HepG2 (cell line): Measurements from ENCODE around the gene DPEP1. TPM values are rescaled to one million over a fixed set of nuclear protein-coding genes. Genes with fewer than 3 reads are reported as not detected.

Source experiments
- ATAC-seq: fragments of 200-7000 bp; cut with Tn5 transposase; 3 replicates; pipeline ENCODE4 v1.9.1; 2020; ENCODE audit warnings: mild to moderate bottlenecking, moderate library complexity
- BruUV-seq: library from RNA; stranded (reverse); fragments of 400-500 nt; replicated peaks from 2 replicates; lab custom pipeline; 2021; lab: Mats Ljungman, UMichigan
- CTCF ChIA-PET: fragments of 300-600 bp; formaldehyde crosslinking; extraction: SDS; loops from one replicate; lab custom pipeline; 2021; ENCODE audit warnings: low total read pairs, inconsistent platforms, low intra/inter-chr PET ratio; lab: Yijun Ruan, JAX
- POLR2A ChIA-PET: fragments of 350-600 bp; sonication (Branson Sonifier 250); formaldehyde crosslinking; loops from one replicate; lab custom pipeline; 2020; ENCODE audit warnings: antibody characterized with exemption, inconsistent platforms; lab: Yijun Ruan, JAX
- DNase-seq: peaks from one replicate; pipeline ENCODE4 v3.0.0-alpha.2; 2015; ENCODE audit warnings: low spot score
- FAIRE-seq: peaks from 3 replicates; lab custom pipeline; 2011; peaks lifted over from hg19 to GRCh38; lab: Jason Lieb, UNC
- H2AFZ ChIP-seq: one replicate; pipeline ENCODE4 v1.6.1; 2011; ENCODE audit warnings: low read length, inconsistent platforms
- H3K27ac ChIP-seq: fragments of 300-600 bp; 3 replicates; pipeline ENCODE4 v1.8.0; 2011; ENCODE audit warnings: mixed run types, mild to moderate bottlenecking, mixed read lengths, low read length, inconsistent platforms; ENCODE audit not compliant: insufficient read depth; ENCODE audit errors: extremely low read length
- H3K27me3 ChIP-seq, 2 experiments: fragments of 200-600 bp in 1 of 2; 2 replicates in 1 of 2; 3 replicates in 1 of 2; pipeline versions ENCODE4 v1.6.0 to v1.8.0; 2011; ENCODE audit warnings: low read length in 2 of 2, mild to moderate bottlenecking in 2 of 2, moderate library complexity in 2 of 2, inconsistent platforms in 1 of 2; ENCODE audit not compliant: insufficient read depth in 2 of 2, control insufficient read depth in 1 of 2
- H3K36me3 ChIP-seq, 2 experiments: fragments of 200-600 bp in 1 of 2; replicated peaks in 1 of 2; 2 replicates in 1 of 2; 3 replicates in 1 of 2; pipeline versions ENCODE4 v1.5.1 to v1.8.0; 2011; ENCODE audit warnings: low read length in 2 of 2, inconsistent platforms in 1 of 2; ENCODE audit not compliant: insufficient read depth in 2 of 2, control insufficient read depth in 1 of 2
- H3K4me1 ChIP-seq: 2 replicates; pipeline ENCODE4 v1.5.1; 2012; ENCODE audit warnings: low read length, inconsistent platforms; ENCODE audit not compliant: insufficient read depth
- H3K4me2 ChIP-seq: 2 replicates; pipeline ENCODE4 v1.6.0; 2011; ENCODE audit warnings: low read depth, low read length, inconsistent platforms
- H3K4me3 ChIP-seq, 3 experiments: fragments of 200-600 bp in 1 of 3; sonication (generic), shearing (Covaris generic) in 1 of 3; replicated peaks in 1 of 3; 2 replicates each; pipeline ENCODE4 v1.5.1; 2011 to 2016; ENCODE audit warnings: low read length in 3 of 3, inconsistent platforms in 2 of 3, low read depth in 2 of 3, mild to moderate bottlenecking in 2 of 3, control low read depth in 1 of 3, mixed read lengths in 1 of 3; ENCODE audit not compliant: insufficient read depth in 1 of 3
- H3K79me2 ChIP-seq: one replicate; pipeline ENCODE4 v1.6.1; 2011; ENCODE audit warnings: low read length, inconsistent platforms; ENCODE audit not compliant: insufficient read depth
- H3K9ac ChIP-seq: 2 replicates; pipeline ENCODE4 v1.6.0; 2011; ENCODE audit warnings: mild to moderate bottlenecking, low read depth, low read length, inconsistent platforms; ENCODE audit not compliant: insufficient read depth
- H3K9me3 ChIP-seq: 2 replicates; pipeline ENCODE4 v1.5.1; 2012; ENCODE audit warnings: mild to moderate bottlenecking, low read length
- H4K20me1 ChIP-seq: 2 replicates; pipeline ENCODE4 v1.6.0; 2011; ENCODE audit warnings: inconsistent platforms, mild to moderate bottlenecking, low read length, moderate library complexity; ENCODE audit not compliant: insufficient read depth
- KLF11 ChIP-seq: IDR thresholded peaks from 2 replicates; pipeline ENCODE4 v1.6.1; 2016; ENCODE audit warnings: missing compliant biosample characterization
- STAT5B ChIP-seq: sonication (generic); formaldehyde crosslinking; IDR thresholded peaks from 2 replicates; pipeline ENCODE4 v1.4.0; 2020; ENCODE audit warnings: missing genetic modification reagents
- ZNF260 ChIP-seq: sonication (generic); formaldehyde crosslinking; IDR thresholded peaks from 2 replicates; pipeline ENCODE4 v1.4.0; 2020; ENCODE audit warnings: missing genetic modification reagents, low read depth, mild to moderate bottlenecking, borderline replicate concordance
- ZSCAN25 ChIP-seq: sonication (generic); formaldehyde crosslinking; IDR thresholded peaks from 2 replicates; pipeline ENCODE4 v1.8.0; 2022; ENCODE audit warnings: mild to moderate bottlenecking, missing genetic modification reagents
- WGBS: methylation state at CpG from one replicate; pipeline ENCODE4 v1.1.6; 2017; ENCODE audit warnings: low lambda C conversion rate; 5-methylcytosine and 5-hydroxymethylcytosine counted together
- in situ Hi-C: cut with HindIII; loops from 2 replicates; pipeline ENCODE4 v1.10.0; 2017; ENCODE audit warnings: low pct_unique_long_range_greater_than_20kb; ENCODE audit not compliant: extremely low pct_ligation_motif_present
- intact Hi-C: fragments of 100-400 bp; cut with micrococcal nuclease; formaldehyde crosslinking; loops from one replicate; pipeline ENCODE4 v1.10.0; 2022; ENCODE audit not compliant: unreplicated experiment
- polyA plus RNA-seq, 8 experiments: library from polyadenylated mRNA; depleted of rRNA in 3 of 8; stranded (reverse) in 7 of 8; unstranded in 1 of 8; fragments of >200 nt; fragmentation: Illumina TruSeq in 4 of 8; extraction: Trizol in 4 of 8; gene quantifications; 2 replicates each; pipeline versions ENCODE4 v1.2.1 to v1.2.3, GENCODE V29; 2011 to 2016; ENCODE audit warnings: low read depth in 4 of 8, missing spikeins in 1 of 8, mixed read lengths in 1 of 8; ENCODE audit not compliant: insufficient read depth in 1 of 8
- total RNA-seq, 5 experiments: library from RNA; depleted of rRNA; stranded (reverse); fragments of >200 nt; fragmentation: Illumina TruSeq; extraction: Trizol; gene quantifications; 2 replicates each; pipeline ENCODE4 v1.2.3, GENCODE V29; 2016; ENCODE audit warnings: low read depth in 1 of 5
- TF ChIP-seq, protein P1 (sequence below): sonication (generic); formaldehyde crosslinking; IDR thresholded peaks from 2 replicates; pipeline ENCODE4 v1.5.1; 2020; ENCODE audit warnings: mild to moderate bottlenecking, moderate library complexity, missing genetic modification reagents
- TF ChIP-seq, protein P2 (sequence below): sonication (generic); formaldehyde crosslinking; IDR thresholded peaks from 2 replicates; pipeline ENCODE4 v1.5.0; 2020; ENCODE audit warnings: mild to moderate bottlenecking, missing genetic modification reagents, moderate library complexity

The DPEP1 gene
- total and polyA plus RNA-seq, 2 of the 13 experiments (the other 11 are each of a cell fraction or from before 2014, with no cell fraction given): 37.6 to 52.2 TPM

DNA sequence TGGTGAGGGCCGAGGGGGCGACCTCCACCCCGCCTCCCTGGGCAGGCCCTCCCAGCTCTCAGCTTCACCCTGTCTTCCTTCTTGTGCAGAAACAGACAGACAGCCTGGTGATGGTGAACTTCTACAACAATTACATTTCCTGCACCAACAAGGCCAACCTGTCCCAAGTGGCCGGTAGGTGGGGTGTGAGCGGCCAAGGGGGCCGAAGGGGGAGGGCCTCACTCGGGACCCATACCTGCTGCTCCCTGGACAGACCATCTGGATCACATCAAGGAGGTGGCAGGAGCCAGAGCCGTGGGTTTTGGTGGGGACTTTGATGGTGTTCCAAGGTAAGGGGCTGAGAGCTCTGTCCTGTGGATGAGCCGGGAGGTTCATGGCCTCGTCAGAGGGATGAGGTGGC lies 23.9 kb downstream of the DPEP1 start:
- intact Hi-C loops: no loop called here
- ChIA-PET POLR2A (no interaction called here), CTCF (interaction anchor here (1.1 kb wide), 1 partner anchor 22 kb away, joined by 3 read pairs; no protein-coding TSS in a partner anchor)
- no peak for FAIRE-seq
- TF ChIP-seq, protein P1, sequence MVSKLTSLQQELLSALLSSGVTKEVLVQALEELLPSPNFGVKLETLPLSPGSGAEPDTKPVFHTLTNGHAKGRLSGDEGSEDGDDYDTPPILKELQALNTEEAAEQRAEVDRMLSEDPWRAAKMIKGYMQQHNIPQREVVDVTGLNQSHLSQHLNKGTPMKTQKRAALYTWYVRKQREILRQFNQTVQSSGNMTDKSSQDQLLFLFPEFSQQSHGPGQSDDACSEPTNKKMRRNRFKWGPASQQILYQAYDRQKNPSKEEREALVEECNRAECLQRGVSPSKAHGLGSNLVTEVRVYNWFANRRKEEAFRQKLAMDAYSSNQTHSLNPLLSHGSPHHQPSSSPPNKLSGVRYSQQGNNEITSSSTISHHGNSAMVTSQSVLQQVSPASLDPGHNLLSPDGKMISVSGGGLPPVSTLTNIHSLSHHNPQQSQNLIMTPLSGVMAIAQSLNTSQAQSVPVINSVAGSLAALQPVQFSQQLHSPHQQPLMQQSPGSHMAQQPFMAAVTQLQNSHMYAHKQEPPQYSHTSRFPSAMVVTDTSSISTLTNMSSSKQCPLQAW: no peak
- TF ChIP-seq, protein P2, sequence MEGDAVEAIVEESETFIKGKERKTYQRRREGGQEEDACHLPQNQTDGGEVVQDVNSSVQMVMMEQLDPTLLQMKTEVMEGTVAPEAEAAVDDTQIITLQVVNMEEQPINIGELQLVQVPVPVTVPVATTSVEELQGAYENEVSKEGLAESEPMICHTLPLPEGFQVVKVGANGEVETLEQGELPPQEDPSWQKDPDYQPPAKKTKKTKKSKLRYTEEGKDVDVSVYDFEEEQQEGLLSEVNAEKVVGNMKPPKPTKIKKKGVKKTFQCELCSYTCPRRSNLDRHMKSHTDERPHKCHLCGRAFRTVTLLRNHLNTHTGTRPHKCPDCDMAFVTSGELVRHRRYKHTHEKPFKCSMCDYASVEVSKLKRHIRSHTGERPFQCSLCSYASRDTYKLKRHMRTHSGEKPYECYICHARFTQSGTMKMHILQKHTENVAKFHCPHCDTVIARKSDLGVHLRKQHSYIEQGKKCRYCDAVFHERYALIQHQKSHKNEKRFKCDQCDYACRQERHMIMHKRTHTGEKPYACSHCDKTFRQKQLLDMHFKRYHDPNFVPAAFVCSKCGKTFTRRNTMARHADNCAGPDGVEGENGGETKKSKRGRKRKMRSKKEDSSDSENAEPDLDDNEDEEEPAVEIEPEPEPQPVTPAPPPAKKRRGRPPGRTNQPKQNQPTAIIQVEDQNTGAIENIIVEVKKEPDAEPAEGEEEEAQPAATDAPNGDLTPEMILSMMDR: 0 out of 2 replicates have a peak, but pooled peaks have one; percentile 23
- no peak for TF ChIP-seq STAT5B (CRISPR knock-in tag)
- Histone ChIP-seq H3K4me1 (peaks cover 32% of the 10 kb centered on the region), H2AFZ (no peak overlapping the region), H3K9me3 (no peaks in the 10 kb centered on the region), H3K36me3 (no peaks in the 10 kb centered on the region), H3K9ac (no peak overlapping the region), H3K27ac (no peak overlapping the region), H3K79me2 (no peaks in the 10 kb centered on the region), H3K4me2 (no peak overlapping the region), H3K27me3 (no peaks in the 10 kb centered on the region), H4K20me1 (no peaks in the 10 kb centered on the region), H3K4me3 (no peak overlapping the region)
- DNase-seq: no peak
- no TSS peak for BruUV-seq
- in situ Hi-C loops: no loop called here
- ATAC-seq: peak; percentile 8
- 46% methylated on average over 10 of the region's 10 CpGs for WGBS

DNA sequence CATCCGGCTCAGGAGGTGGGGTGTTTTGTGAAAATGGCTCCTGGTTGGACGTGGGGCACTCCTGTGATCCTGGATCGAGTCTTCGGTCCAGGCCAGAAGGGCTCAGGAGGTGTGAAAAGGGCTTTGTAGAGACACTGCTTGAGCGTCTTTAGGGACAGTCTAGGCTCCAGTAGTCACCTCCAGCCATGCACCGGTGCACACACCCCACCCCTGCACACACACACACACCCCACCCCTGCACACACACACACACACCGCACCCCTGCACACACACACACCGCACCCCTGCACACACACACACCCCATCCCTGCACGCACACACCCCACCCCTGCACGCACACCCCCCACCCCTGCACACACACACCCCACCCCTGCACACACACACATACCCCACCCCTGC lies 25.0 kb downstream of the DPEP1 start:
- Histone ChIP-seq H3K4me3 (no peak overlapping the region), H3K36me3 (no peaks in the 10 kb centered on the region), H2AFZ (no peak overlapping the region), H3K4me2 (no peak overlapping the region), H3K79me2 (no peaks in the 10 kb centered on the region), H4K20me1 (no peaks in the 10 kb centered on the region), H3K27me3 (no peaks in the 10 kb centered on the region), H3K9ac (no peak overlapping the region), H3K9me3 (no peaks in the 10 kb centered on the region), H3K27ac (no peak overlapping the region), H3K4me1 (peaks cover 21% of the 10 kb centered on the region)
- ATAC-seq: no peak
- in situ Hi-C loops: no loop called here
- FAIRE-seq: no peak
- WGBS: 89% methylated on average over 10 of the region's 10 CpGs
- ChIA-PET CTCF (no interaction called here), POLR2A (no interaction called here)
- no peak for DNase-seq
- no peak for TF ChIP-seq KLF11 (CRISPR knock-in tag)
- peak; percentile 95 for TF ChIP-seq ZSCAN25 (CRISPR knock-in tag)
- no peak for TF ChIP-seq ZNF260 (CRISPR knock-in tag)
- intact Hi-C loops: no loop called here
- BruUV-seq: no TSS peak
